ENCODE measurements around the gene RBM18. TPM values are rescaled to one million over a fixed set of nuclear protein-coding genes. Genes with fewer than 3 reads are reported as not detected.

Gene RBM18
- total RNA-seq, 3 donors from 2014 or later (not counting 1 experiment from before 2014, with no cell fraction given): 24.9 to 30.9 (median 29.7) TPM

DNA sequence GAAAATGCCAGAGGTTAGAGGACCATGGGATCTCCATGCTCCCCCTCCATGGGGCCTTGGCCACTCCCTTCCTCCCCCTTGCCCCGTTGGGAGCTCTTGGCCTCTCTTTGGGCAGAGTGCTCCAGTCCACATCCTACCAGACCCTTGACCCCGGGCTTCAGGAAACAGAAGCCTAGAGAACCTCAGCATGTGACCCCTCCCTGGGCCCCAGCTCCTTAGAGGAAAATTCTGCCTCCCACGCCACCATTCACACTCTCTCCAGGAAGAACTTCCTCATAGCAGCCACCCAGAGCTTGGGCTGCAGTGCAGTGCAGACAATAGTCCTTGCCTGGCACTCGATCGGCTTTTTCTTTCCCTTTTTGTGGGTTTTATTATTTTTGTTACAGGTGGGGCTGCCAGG, 41.8 kb downstream of the RBM18 start:
- peaks cover 71 to 80% of the 10 kb centered on the region in 2 donors for H3K27me3 Mint-ChIP-seq (ENCODE audit: low read depth in 2 of 2)
- ATAC-seq (no peak), DNase-seq (no peak)
- H3K36me3 ChIP-seq (ENCODE audit: control insufficient read depth, insufficient read depth, low read length): no peaks in the 10 kb centered on the region
- 24% methylated on average over 4 of the region's 5 CpGs for WGBS (ENCODE audit: insufficient coverage)
- H3K27ac Mint-ChIP-seq: no peak overlapping the region
- peaks cover 35% of the 10 kb centered on the region for H3K27me3 ChIP-seq (ENCODE audit: control insufficient read depth, insufficient read depth, low read length)
- H3K36me3 Mint-ChIP-seq: no peaks in the 10 kb centered on the region
- H3K4me3 Mint-ChIP-seq: no peak overlapping the region
- intact Hi-C loops (cut with micrococcal nuclease): no loop called here
- peaks cover 18% of the 10 kb centered on the region for H3K4me1 ChIP-seq (ENCODE audit: control insufficient read depth, insufficient read depth, low read length)
- no peaks in the 10 kb centered on the region for H3K9me3 ChIP-seq (ENCODE audit: control insufficient read depth, insufficient read depth, low read length)
- H3K27ac ChIP-seq (ENCODE audit: low read length): no peak overlapping the region
- TF ChIP-seq, protein P1, sequence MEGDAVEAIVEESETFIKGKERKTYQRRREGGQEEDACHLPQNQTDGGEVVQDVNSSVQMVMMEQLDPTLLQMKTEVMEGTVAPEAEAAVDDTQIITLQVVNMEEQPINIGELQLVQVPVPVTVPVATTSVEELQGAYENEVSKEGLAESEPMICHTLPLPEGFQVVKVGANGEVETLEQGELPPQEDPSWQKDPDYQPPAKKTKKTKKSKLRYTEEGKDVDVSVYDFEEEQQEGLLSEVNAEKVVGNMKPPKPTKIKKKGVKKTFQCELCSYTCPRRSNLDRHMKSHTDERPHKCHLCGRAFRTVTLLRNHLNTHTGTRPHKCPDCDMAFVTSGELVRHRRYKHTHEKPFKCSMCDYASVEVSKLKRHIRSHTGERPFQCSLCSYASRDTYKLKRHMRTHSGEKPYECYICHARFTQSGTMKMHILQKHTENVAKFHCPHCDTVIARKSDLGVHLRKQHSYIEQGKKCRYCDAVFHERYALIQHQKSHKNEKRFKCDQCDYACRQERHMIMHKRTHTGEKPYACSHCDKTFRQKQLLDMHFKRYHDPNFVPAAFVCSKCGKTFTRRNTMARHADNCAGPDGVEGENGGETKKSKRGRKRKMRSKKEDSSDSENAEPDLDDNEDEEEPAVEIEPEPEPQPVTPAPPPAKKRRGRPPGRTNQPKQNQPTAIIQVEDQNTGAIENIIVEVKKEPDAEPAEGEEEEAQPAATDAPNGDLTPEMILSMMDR (IDR thresholded peaks at IDR 0.05): no peak
- no peak overlapping the region for H3K4me3 ChIP-seq (ENCODE audit: low read length)
- H3K4me1 Mint-ChIP-seq: peaks cover 18 to 25% of the 10 kb centered on the region in 2 donors
- no peaks in the 10 kb centered on the region for H3K9me3 Mint-ChIP-seq

DNA sequence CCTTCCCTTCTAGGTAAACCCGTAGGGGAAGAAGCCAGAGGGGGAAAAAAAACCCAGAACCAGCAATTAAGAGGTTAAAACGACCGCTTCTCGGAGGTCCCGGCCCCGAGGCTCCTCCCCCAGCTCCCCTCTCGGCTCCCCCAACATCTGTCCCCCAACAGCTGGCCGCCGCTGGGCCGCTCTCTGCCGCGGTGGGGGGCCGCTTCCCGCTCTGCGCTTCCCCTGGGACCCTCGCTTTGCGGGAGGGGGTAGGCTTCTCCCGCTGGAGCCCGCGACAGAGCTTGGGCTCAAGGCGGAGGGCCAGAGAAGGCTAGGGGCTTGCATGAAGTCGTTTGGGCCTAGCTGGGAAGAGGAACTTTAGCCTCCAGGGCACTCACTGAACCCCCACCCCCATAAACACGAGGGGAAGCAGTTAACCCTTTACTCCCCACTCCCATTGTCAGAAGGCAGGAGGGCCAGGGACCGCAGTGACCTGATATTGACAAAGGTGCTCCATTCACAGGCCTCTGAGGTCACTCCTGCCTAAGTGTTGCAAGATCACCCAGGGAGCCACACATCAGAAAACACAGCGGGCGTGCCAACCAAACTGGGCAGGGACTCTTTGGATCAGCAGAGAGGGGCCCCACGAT, 43.3 kb downstream of the RBM18 start:
- no peak overlapping the region for H3K27ac ChIP-seq (ENCODE audit: low read length)
- intact Hi-C loops (cut with micrococcal nuclease): no loop called here
- no peak for DNase-seq
- H3K4me1 Mint-ChIP-seq: peaks cover 18 to 25% of the 10 kb centered on the region in 2 donors
- H3K4me3 ChIP-seq (ENCODE audit: low read length): no peak overlapping the region
- H3K27me3 Mint-ChIP-seq (ENCODE audit: low read depth in 2 of 2): peaks cover 70 to 84% of the 10 kb centered on the region in 2 donors
- no peaks in the 10 kb centered on the region for H3K36me3 Mint-ChIP-seq
- TF ChIP-seq, protein P1 (IDR thresholded peaks at IDR 0.05): no peak
- no peaks in the 10 kb centered on the region for H3K9me3 Mint-ChIP-seq
- ATAC-seq: no peak
- H3K9me3 ChIP-seq (ENCODE audit: control insufficient read depth, insufficient read depth, low read length): no peaks in the 10 kb centered on the region
- no peak overlapping the region for H3K4me3 Mint-ChIP-seq
- no peak overlapping the region for H3K27ac Mint-ChIP-seq
- 34% methylated on average over 27 of the region's 27 CpGs for WGBS (ENCODE audit: insufficient coverage)
- peaks cover 32% of the 10 kb centered on the region for H3K27me3 ChIP-seq (ENCODE audit: control insufficient read depth, insufficient read depth, low read length)
- peaks cover 18% of the 10 kb centered on the region for H3K4me1 ChIP-seq (ENCODE audit: control insufficient read depth, insufficient read depth, low read length)
- no peaks in the 10 kb centered on the region for H3K36me3 ChIP-seq (ENCODE audit: control insufficient read depth, insufficient read depth, low read length)

DNA sequence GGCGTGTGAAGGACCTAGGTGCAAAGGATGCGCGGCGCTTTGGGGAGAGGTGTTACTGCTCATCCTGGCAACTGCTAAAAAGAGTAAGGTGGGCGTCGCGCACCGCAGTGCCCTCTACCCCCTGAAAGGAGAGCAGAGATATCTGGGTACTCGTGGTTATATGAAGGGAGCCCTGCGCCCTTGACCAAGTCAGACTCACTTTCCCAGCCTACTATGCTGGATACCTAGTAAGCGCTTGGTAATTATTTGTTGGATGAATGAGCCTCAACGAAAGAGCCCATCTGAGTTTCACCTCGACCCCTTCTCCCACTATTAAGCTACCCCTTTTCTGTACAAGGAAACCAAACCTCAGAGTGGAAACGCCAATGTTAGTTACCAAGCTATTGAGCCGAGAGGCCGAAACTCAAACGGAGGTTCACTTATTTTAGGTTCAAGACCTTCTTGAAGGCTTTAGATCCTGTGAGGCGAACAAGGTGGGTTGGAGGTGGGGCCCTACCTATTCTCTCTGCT, 43.9 kb downstream of the RBM18 start:
- 64% methylated on average over 16 of the region's 18 CpGs for WGBS (ENCODE audit: insufficient coverage)
- TF ChIP-seq, protein P1 (IDR thresholded peaks at IDR 0.05): no peak
- Mint-ChIP-seq H3K9me3 (no peaks in the 10 kb centered on the region), H3K27ac (no peak overlapping the region), H3K27me3 (ENCODE audit: low read depth in 2 of 2) (peaks cover 72 to 84% of the 10 kb centered on the region in 2 donors), H3K4me3 (no peak overlapping the region), H3K4me1 (peaks cover 18 to 25% of the 10 kb centered on the region in 2 donors), H3K36me3 (no peaks in the 10 kb centered on the region)
- peaks cover 18% of the 10 kb centered on the region for H3K4me1 ChIP-seq (ENCODE audit: control insufficient read depth, insufficient read depth, low read length)
- no peaks in the 10 kb centered on the region for H3K36me3 ChIP-seq (ENCODE audit: control insufficient read depth, insufficient read depth, low read length)
- no peak overlapping the region for H3K4me3 ChIP-seq (ENCODE audit: low read length)
- H3K27ac ChIP-seq (ENCODE audit: low read length): no peak overlapping the region
- ATAC-seq (no peak), DNase-seq (no peak)
- peaks cover 32% of the 10 kb centered on the region for H3K27me3 ChIP-seq (ENCODE audit: control insufficient read depth, insufficient read depth, low read length)
- no peaks in the 10 kb centered on the region for H3K9me3 ChIP-seq (ENCODE audit: control insufficient read depth, insufficient read depth, low read length)
- intact Hi-C loops (cut with micrococcal nuclease): no loop called here

All from natural killer cell (primary cell).